DND-41 (cell line): ENCODE data around the gene CAPN2.

Source experiments
- ATAC-seq: fragments of 200-7000 bp; cut with Tn5 transposase; 3 replicates; pipeline ENCODE4 v1.9.1; 2021; ENCODE audit warnings: low read depth; ENCODE audit not compliant: insufficient read depth
- DNase-seq: peaks from one replicate; pipeline ENCODE4 v3.0.0-alpha.2; 2020
- H2AFZ ChIP-seq: 2 replicates; pipeline ENCODE4 v1.6.0; 2012; ENCODE audit warnings: low read depth, low read length
- H3K27ac ChIP-seq: 2 replicates; pipeline ENCODE4 v1.5.1; 2012; ENCODE audit warnings: low read length, inconsistent platforms
- H3K27me3 ChIP-seq: fragments of 200-600 bp; sonication (generic); 2 replicates; pipeline ENCODE4 v1.6.0; 2012; ENCODE audit warnings: low read length, mild to moderate bottlenecking, inconsistent platforms; ENCODE audit not compliant: insufficient read depth, poor library complexity
- H3K36me3 ChIP-seq: 2 replicates; pipeline ENCODE4 v1.5.1; 2012; ENCODE audit warnings: low read length, inconsistent platforms; ENCODE audit not compliant: insufficient read depth
- H3K4me1 ChIP-seq: 2 replicates; pipeline ENCODE4 v1.5.1; 2012; ENCODE audit warnings: mild to moderate bottlenecking, low read length; ENCODE audit not compliant: insufficient read depth
- H3K4me2 ChIP-seq: 2 replicates; pipeline ENCODE4 v1.6.0; 2012; ENCODE audit warnings: mild to moderate bottlenecking, moderate library complexity, low read length, inconsistent platforms; ENCODE audit not compliant: insufficient read depth
- H3K4me3 ChIP-seq, 2 experiments: fragments of 200-600 bp in 1 of 2; shearing (Covaris generic) in 1 of 2; 2 replicates each; pipeline ENCODE4 v1.5.1; 2012 to 2016; ENCODE audit warnings: inconsistent platforms in 2 of 2, low read length in 2 of 2, mild to moderate bottlenecking in 2 of 2, low read depth in 1 of 2, moderate library complexity in 1 of 2
- H3K79me2 ChIP-seq: 2 replicates; pipeline ENCODE4 v1.6.0; 2012; ENCODE audit warnings: low read length, inconsistent platforms; ENCODE audit not compliant: insufficient read depth
- H3K9ac ChIP-seq: 2 replicates; pipeline ENCODE4 v1.6.0; 2012; ENCODE audit warnings: low read depth, mild to moderate bottlenecking, inconsistent platforms, low read length, moderate library complexity
- H3K9me3 ChIP-seq: 2 replicates; pipeline ENCODE4 v1.5.1; 2012; ENCODE audit warnings: low read length, moderate library complexity, mild to moderate bottlenecking, inconsistent platforms; ENCODE audit not compliant: insufficient read depth, severe bottlenecking
- H4K20me1 ChIP-seq: 2 replicates; pipeline ENCODE4 v1.6.0; 2012; ENCODE audit warnings: low read length; ENCODE audit not compliant: insufficient read depth
- CTCF ChIP-seq: IDR thresholded peaks from 2 replicates; pipeline ENCODE4 v1.5.1; 2012; ENCODE audit warnings: borderline replicate concordance, low read length, moderate library complexity, mild to moderate bottlenecking; ENCODE audit not compliant: poor library complexity, severe bottlenecking; ENCODE audit errors: extremely low read depth
- EZH2 ChIP-seq: IDR thresholded peaks from 3 replicates; pipeline ENCODE4 v1.6.1; 2012; ENCODE audit warnings: borderline replicate concordance, low read depth, mild to moderate bottlenecking, moderate library complexity, low read length, inconsistent platforms; ENCODE audit not compliant: severe bottlenecking

Gene CAPN2

GRCh38 chr1:223755432-223755792 lies 43.1 kb downstream of the CAPN2 start:
- ATAC-seq (no peak), DNase-seq (no peak)
- no peak overlapping the region for H3K27ac ChIP-seq
- no peaks in the 10 kb centered on the region for H3K79me2 ChIP-seq
- TF ChIP-seq EZH2 = no peak
- no peak for TF ChIP-seq CTCF
- H3K4me1 ChIP-seq = no peaks in the 10 kb centered on the region
- H3K36me3 ChIP-seq = no peaks in the 10 kb centered on the region
- H2AFZ ChIP-seq = no peak overlapping the region
- H3K4me2 ChIP-seq = no peak overlapping the region
- peaks cover 3% of the 10 kb centered on the region for H3K27me3 ChIP-seq
- no peak overlapping the region for H3K9ac ChIP-seq
- no peaks in the 10 kb centered on the region for H3K9me3 ChIP-seq
- H3K4me3 ChIP-seq = no peak overlapping the region
- H4K20me1 ChIP-seq = no peaks in the 10 kb centered on the region

GRCh38 chr1:223755992-223756775 lies 43.8 kb downstream of the CAPN2 start:
- H3K27ac ChIP-seq = no peak overlapping the region
- no peak overlapping the region for H3K9ac ChIP-seq
- H3K27me3 ChIP-seq = peaks cover 3% of the 10 kb centered on the region
- H3K79me2 ChIP-seq = no peaks in the 10 kb centered on the region
- ATAC-seq = no peak
- H2AFZ ChIP-seq = no peak overlapping the region
- H3K4me1 ChIP-seq = no peaks in the 10 kb centered on the region
- no peak overlapping the region for H3K4me3 ChIP-seq
- no peaks in the 10 kb centered on the region for H3K36me3 ChIP-seq
- TF ChIP-seq EZH2 (no peak), CTCF (no peak)
- no peak overlapping the region for H3K4me2 ChIP-seq
- no peaks in the 10 kb centered on the region for H3K9me3 ChIP-seq
- H4K20me1 ChIP-seq = no peaks in the 10 kb centered on the region
- DNase-seq = no peak

- no peak overlapping the region for H2AFZ ChIP-seq
- no peaks in the 10 kb centered on the region for H3K79me2 ChIP-seq
- no peaks in the 10 kb centered on the region for H3K9me3 ChIP-seq
- no peak overlapping the region for H3K4me2 ChIP-seq
- no peak overlapping the region for H3K9ac ChIP-seq
- no peak overlapping the region for H3K27ac ChIP-seq
- peaks cover 5% of the 10 kb centered on the region for H3K27me3 ChIP-seq
- ATAC-seq = no peak
- no peak overlapping the region for H3K4me3 ChIP-seq
- DNase-seq = no peak
- H4K20me1 ChIP-seq = no peaks in the 10 kb centered on the region
- TF ChIP-seq CTCF (no peak), EZH2 (no peak)
- H3K36me3 ChIP-seq = no peaks in the 10 kb centered on the region
- no peaks in the 10 kb centered on the region for H3K4me1 ChIP-seq
Measured at GRCh38 chr1:223756806-223757700, 44.7 kb downstream of the CAPN2 start.
